ENCODE results near the gene DLX3.

Gene DLX3

DNA sequence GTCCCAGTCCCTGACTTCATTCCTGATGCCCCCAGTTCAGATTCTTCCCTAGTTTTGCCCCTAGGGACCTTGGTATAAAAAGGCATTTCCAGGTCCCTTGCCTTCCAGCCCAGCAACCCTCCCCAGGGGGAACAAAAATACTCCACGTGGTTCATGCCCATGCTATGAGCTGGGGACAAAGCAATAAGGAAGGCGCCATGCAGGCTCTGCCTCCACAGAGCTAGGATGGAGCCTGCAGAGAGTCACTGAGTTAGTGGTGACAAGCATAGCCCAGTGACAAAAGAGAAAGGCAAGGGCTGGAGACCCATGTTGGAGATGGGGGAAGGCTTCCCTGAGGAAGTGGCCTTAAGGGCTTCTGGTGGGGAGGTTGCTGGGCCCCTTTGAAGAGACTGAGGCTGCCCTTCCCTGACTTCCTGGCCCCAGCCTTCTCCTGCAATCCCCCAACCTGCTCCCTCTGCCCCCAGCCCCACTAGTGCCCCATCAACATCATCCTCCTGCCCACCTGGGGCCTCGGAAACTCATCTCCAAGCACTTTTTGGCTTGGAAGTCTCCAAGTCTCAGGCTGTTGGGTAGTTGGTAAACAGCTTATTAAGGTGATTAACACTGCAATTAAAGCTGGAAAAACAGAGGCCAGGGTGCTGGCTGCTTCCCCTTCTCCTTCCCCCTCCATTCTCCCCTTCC lies 9.6 kb downstream of the DLX3 start:
- DNase-seq (no peak), ATAC-seq (ENCODE audit: insufficient read depth, low read depth) (no peak)
- H3K9me3 ChIP-seq (ENCODE audit: insufficient read depth, low read length, severe bottlenecking) = no peaks in the 10 kb centered on the region
- H3K4me1 ChIP-seq (ENCODE audit: insufficient read depth, low read length) = no peaks in the 10 kb centered on the region
- no peak overlapping the region for H3K9ac ChIP-seq (ENCODE audit: low read depth, low read length)
- no peak for TF ChIP-seq EZH2 (IDR thresholded peaks at IDR 0.05; ENCODE audit: borderline replicate concordance, low read depth, low read length, severe bottlenecking)
- TF ChIP-seq, protein P1, sequence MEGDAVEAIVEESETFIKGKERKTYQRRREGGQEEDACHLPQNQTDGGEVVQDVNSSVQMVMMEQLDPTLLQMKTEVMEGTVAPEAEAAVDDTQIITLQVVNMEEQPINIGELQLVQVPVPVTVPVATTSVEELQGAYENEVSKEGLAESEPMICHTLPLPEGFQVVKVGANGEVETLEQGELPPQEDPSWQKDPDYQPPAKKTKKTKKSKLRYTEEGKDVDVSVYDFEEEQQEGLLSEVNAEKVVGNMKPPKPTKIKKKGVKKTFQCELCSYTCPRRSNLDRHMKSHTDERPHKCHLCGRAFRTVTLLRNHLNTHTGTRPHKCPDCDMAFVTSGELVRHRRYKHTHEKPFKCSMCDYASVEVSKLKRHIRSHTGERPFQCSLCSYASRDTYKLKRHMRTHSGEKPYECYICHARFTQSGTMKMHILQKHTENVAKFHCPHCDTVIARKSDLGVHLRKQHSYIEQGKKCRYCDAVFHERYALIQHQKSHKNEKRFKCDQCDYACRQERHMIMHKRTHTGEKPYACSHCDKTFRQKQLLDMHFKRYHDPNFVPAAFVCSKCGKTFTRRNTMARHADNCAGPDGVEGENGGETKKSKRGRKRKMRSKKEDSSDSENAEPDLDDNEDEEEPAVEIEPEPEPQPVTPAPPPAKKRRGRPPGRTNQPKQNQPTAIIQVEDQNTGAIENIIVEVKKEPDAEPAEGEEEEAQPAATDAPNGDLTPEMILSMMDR (IDR thresholded peaks at IDR 0.05; ENCODE audit: borderline replicate concordance, extremely low read depth, low read length, poor library complexity, severe bottlenecking) = no peak
- no peaks in the 10 kb centered on the region for H3K79me2 ChIP-seq (ENCODE audit: insufficient read depth, low read length)
- H2AFZ ChIP-seq (ENCODE audit: low read depth, low read length) = no peak overlapping the region
- no peak overlapping the region for H3K4me3 ChIP-seq (ENCODE audit: low read depth in 1 of 2, low read length in 2 of 2)
- H3K27me3 ChIP-seq (ENCODE audit: insufficient read depth, low read length, poor library complexity) = peaks cover 44% of the 10 kb centered on the region
- H3K4me2 ChIP-seq (ENCODE audit: insufficient read depth, low read length) = no peak overlapping the region
- H3K36me3 ChIP-seq (ENCODE audit: insufficient read depth, low read length) = no peaks in the 10 kb centered on the region
- H3K27ac ChIP-seq (ENCODE audit: low read length) = no peak overlapping the region
- H4K20me1 ChIP-seq (ENCODE audit: insufficient read depth, low read length) = peaks cover 18% of the 10 kb centered on the region

DNA sequence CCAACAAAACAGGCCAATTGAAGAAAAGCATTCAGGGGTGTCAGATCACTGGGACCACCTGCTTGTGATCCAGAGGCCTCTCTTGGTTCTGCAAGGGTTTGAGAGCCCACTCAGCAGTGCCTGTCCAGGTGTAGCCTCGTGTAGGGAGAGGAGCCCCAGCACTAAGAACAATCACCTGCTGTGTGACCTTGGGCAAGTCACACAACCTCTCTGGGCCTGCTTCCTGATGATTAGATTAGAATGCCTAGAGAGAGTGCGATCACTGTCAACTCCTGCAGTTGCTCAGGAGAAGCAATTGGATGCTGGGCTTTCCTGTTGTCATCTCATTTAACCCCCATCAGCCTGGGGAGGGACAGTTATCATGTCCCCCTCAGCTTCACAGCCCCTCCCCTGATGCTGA lies 10.2 kb downstream of the DLX3 start:
- no peak for ATAC-seq (ENCODE audit: insufficient read depth, low read depth)

GRCh38 chr17:49984283-49984682 lies 10.7 kb downstream of the DLX3 start:
- Histone ChIP-seq H4K20me1 (ENCODE audit: insufficient read depth, low read length) (peaks cover 16% of the 10 kb centered on the region), H3K36me3 (ENCODE audit: insufficient read depth, low read length) (no peaks in the 10 kb centered on the region), H3K27ac (ENCODE audit: low read length) (no peak overlapping the region), H3K27me3 (ENCODE audit: insufficient read depth, low read length, poor library complexity) (peaks cover 32% of the 10 kb centered on the region), H3K9me3 (ENCODE audit: insufficient read depth, low read length, severe bottlenecking) (no peaks in the 10 kb centered on the region), H3K9ac (ENCODE audit: low read depth, low read length) (no peak overlapping the region), H3K4me3 (ENCODE audit: low read depth in 1 of 2, low read length in 2 of 2) (no peak overlapping the region), H3K79me2 (ENCODE audit: insufficient read depth, low read length) (no peaks in the 10 kb centered on the region), H3K4me1 (ENCODE audit: insufficient read depth, low read length) (no peaks in the 10 kb centered on the region), H3K4me2 (ENCODE audit: insufficient read depth, low read length) (no peak overlapping the region), H2AFZ (ENCODE audit: low read depth, low read length) (no peak overlapping the region)
- DNase-seq = no peak
- ATAC-seq (ENCODE audit: insufficient read depth, low read depth) = no peak
- TF ChIP-seq, protein P1 (IDR thresholded peaks at IDR 0.05; ENCODE audit: borderline replicate concordance, extremely low read depth, low read length, poor library complexity, severe bottlenecking) = no peak
- no peak for TF ChIP-seq EZH2 (IDR thresholded peaks at IDR 0.05; ENCODE audit: borderline replicate concordance, low read depth, low read length, severe bottlenecking)

More for the DNA sequence above, 10.2 kb downstream of the DLX3 start:
- Histone ChIP-seq H3K79me2 (ENCODE audit: insufficient read depth, low read length) (no peaks in the 10 kb centered on the region), H3K36me3 (ENCODE audit: insufficient read depth, low read length) (no peaks in the 10 kb centered on the region), H3K9ac (ENCODE audit: low read depth, low read length) (no peak overlapping the region), H3K4me1 (ENCODE audit: insufficient read depth, low read length) (no peaks in the 10 kb centered on the region), H3K27me3 (ENCODE audit: insufficient read depth, low read length, poor library complexity) (peaks cover 37% of the 10 kb centered on the region), H2AFZ (ENCODE audit: low read depth, low read length) (no peak overlapping the region), H4K20me1 (ENCODE audit: insufficient read depth, low read length) (peaks cover 16% of the 10 kb centered on the region), H3K4me3 (ENCODE audit: low read depth in 1 of 2, low read length in 2 of 2) (no peak overlapping the region), H3K9me3 (ENCODE audit: insufficient read depth, low read length, severe bottlenecking) (no peaks in the 10 kb centered on the region), H3K27ac (ENCODE audit: low read length) (no peak overlapping the region), H3K4me2 (ENCODE audit: insufficient read depth, low read length) (no peak overlapping the region)
- no peak for TF ChIP-seq EZH2 (IDR thresholded peaks at IDR 0.05; ENCODE audit: borderline replicate concordance, low read depth, low read length, severe bottlenecking)
- TF ChIP-seq, protein P1 (IDR thresholded peaks at IDR 0.05; ENCODE audit: borderline replicate concordance, extremely low read depth, low read length, poor library complexity, severe bottlenecking) = no peak
- no peak for DNase-seq

Measured in DND-41 (cell line).